ENCODE results near the gene BORCS8. TPM values are rescaled to one million over a fixed set of nuclear protein-coding genes. Genes with fewer than 3 reads are reported as not detected.

BORCS8 gene
- total and polyA plus RNA-seq, 2 of the 13 experiments (the other 11 are each of a cell fraction or from before 2014, with no cell fraction given), result 9.6 to 13.3 TPM

DNA sequence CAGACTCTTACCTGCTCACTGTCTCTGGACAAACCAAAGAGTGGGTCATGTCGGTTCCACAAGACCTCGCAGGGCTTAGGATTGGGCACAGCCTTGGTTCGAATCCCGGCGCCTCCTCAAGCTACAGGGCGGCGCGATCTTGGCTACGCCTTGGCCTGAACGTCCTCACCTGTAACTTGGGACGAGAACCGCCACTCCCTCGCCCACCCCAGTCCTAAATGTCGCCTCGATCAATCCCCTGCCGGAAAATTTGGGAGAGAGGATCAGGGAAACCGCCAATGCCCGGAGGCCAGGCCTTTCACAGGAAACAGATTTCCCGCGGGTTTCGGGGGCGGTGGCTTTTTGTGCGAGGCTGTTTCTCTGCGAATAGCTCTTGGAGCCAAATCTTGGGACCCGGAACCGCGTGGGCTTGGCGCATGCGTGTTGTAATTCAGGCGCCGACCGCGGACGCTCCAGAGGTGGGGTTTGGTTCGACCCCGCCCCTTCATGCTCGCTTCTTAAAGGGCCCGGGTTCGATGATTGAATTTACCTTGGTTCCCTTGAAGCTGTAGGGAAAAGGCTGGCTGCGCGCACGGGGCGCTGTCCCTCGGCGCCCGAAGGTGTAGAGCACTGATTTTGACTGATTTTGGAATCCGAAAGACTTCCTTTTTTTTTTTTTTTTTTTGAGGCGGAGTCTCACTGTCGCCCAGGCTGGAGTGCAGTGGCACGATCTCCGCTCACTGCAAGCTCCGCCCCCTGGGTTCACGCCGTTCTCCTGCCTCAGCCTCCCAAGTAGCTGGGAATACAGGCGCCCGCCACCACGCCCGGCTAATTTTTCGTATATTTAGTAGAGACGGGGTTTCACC is 11.3 kb upstream of the BORCS8 start, which contains the start of gene NR2C2AP (continued):
- no peak for TF ChIP-seq MLLT10 (CRISPR knock-in tag; IDR thresholded peaks at IDR 0.05)
- TF ChIP-seq, protein P1, sequence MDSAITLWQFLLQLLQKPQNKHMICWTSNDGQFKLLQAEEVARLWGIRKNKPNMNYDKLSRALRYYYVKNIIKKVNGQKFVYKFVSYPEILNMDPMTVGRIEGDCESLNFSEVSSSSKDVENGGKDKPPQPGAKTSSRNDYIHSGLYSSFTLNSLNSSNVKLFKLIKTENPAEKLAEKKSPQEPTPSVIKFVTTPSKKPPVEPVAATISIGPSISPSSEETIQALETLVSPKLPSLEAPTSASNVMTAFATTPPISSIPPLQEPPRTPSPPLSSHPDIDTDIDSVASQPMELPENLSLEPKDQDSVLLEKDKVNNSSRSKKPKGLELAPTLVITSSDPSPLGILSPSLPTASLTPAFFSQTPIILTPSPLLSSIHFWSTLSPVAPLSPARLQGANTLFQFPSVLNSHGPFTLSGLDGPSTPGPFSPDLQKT (CRISPR knock-in tag; IDR thresholded peaks at IDR 0.05; ENCODE audit: borderline replicate concordance), result no peak
- TF ChIP-seq BCLAF1 (IDR thresholded peaks at IDR 0.05), result no peak
- TF ChIP-seq ZBTB39 (CRISPR knock-in tag; IDR thresholded peaks at IDR 0.05), result no peak
- no peak for TF ChIP-seq SOX6 (IDR thresholded peaks at IDR 0.05)
- TF ChIP-seq SOX6 (CRISPR knock-in tag; IDR thresholded peaks at IDR 0.05), result 0 out of 2 replicates have a peak, but pooled peaks have one; percentile 16
- TF ChIP-seq POLR2A (IDR thresholded peaks at IDR 0.05; ENCODE audit: insufficient read depth in 1 of 2, low read depth in 2 of 2, low read length in 2 of 2), result peak; percentile 48 to 52
- no peak for TF ChIP-seq NFYC (CRISPR knock-in tag; IDR thresholded peaks at IDR 0.05)
- TF ChIP-seq, protein P2, sequence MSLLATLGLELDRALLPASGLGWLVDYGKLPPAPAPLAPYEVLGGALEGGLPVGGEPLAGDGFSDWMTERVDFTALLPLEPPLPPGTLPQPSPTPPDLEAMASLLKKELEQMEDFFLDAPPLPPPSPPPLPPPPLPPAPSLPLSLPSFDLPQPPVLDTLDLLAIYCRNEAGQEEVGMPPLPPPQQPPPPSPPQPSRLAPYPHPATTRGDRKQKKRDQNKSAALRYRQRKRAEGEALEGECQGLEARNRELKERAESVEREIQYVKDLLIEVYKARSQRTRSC (CRISPR knock-in tag; IDR thresholded peaks at IDR 0.05; ENCODE audit: low read depth), result no peak
- TF ChIP-seq, protein P3, sequence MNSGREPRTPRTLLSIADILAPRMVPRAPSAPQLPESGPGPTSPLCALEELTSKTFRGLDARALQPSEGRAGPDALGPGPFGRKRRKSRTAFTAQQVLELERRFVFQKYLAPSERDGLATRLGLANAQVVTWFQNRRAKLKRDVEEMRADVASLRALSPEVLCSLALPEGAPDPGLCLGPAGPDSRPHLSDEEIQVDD (CRISPR knock-in tag; IDR thresholded peaks at IDR 0.05; ENCODE audit: borderline replicate concordance), result no peak
- no peak for TF ChIP-seq TSC22D2 (CRISPR knock-in tag; IDR thresholded peaks at IDR 0.05; ENCODE audit: borderline replicate concordance)
- TF ChIP-seq ZNF747 (CRISPR knock-in tag; IDR thresholded peaks at IDR 0.05; ENCODE audit: borderline replicate concordance), result no peak
- TF ChIP-seq DMAP1 (CRISPR knock-in tag; IDR thresholded peaks at IDR 0.05), result peak; percentile 46; the same call in 1 of the 2 replicates
- TF ChIP-seq POLR2AphosphoS5 (IDR thresholded peaks at IDR 0.05; ENCODE audit: low read depth, low read length), result peak; percentile 68
- TF ChIP-seq GMEB1 (CRISPR knock-in tag; IDR thresholded peaks at IDR 0.05; ENCODE audit: borderline replicate concordance), result no peak; the same call in 1 of the 2 replicates
- TF ChIP-seq ZNF543 (CRISPR knock-in tag; IDR thresholded peaks at IDR 0.05), result no peak
- no peak for TF ChIP-seq HNRNPL (IDR thresholded peaks at IDR 0.05; ENCODE audit: low read depth, low read length)
- peak; percentile 57; the same call in 1 of the 2 replicates for TF ChIP-seq PHF20 (CRISPR knock-in tag; IDR thresholded peaks at IDR 0.05)
- TF ChIP-seq FOXA1 (IDR thresholded peaks at IDR 0.05), result no peak
- no peak for TF ChIP-seq FOXA1 (CRISPR knock-in tag; IDR thresholded peaks at IDR 0.05)
- TF ChIP-seq ZNF317 (CRISPR knock-in tag; IDR thresholded peaks at IDR 0.05), result no peak
